Memory B cell (primary cell): ENCODE measurements around the gene FZD2.

Experiments used
- ATAC-seq: fragments of 150-1000 bp; cut with Tn5 transposase; 2 replicates; pipeline ENCODE4 v1.10.0; 2021; ENCODE audit warnings: low read depth, mild to moderate bottlenecking, moderate library complexity
- DNase-seq, 2 donors: peaks; one replicate each; pipeline ENCODE4 v3.0.0; 2022; ENCODE audit warnings: low spot score in 2 of 2
- H3K27ac Mint-ChIP-seq: one replicate; pipeline ENCODE4 v1.8.0; 2022; ENCODE audit warnings: mild to moderate bottlenecking, moderate library complexity, mixed read lengths
- H3K27me3 Mint-ChIP-seq: one replicate; pipeline ENCODE4 v1.8.0; 2022; ENCODE audit warnings: mixed read lengths
- H3K36me3 Mint-ChIP-seq: one replicate; pipeline ENCODE4 v1.8.0; 2022; ENCODE audit warnings: mild to moderate bottlenecking, mixed read lengths
- H3K4me1 Mint-ChIP-seq: one replicate; pipeline ENCODE4 v1.8.0; 2022; ENCODE audit warnings: mixed read lengths
- H3K4me3 Mint-ChIP-seq: one replicate; pipeline ENCODE4 v1.8.0; 2022; ENCODE audit warnings: mild to moderate bottlenecking, moderate library complexity, mixed read lengths
- H3K9me3 Mint-ChIP-seq: one replicate; pipeline ENCODE4 v1.8.0; 2022; ENCODE audit warnings: mixed read lengths

FZD2 gene

GRCh38 chr17:44601973-44602372 lies 44.7 kb downstream of the FZD2 start:
- Mint-ChIP-seq H3K36me3 (peaks cover 1% of the 10 kb centered on the region), H3K27me3 (peaks cover 14% of the 10 kb centered on the region), H3K4me1 (peaks cover 2% of the 10 kb centered on the region), H3K9me3 (no peaks in the 10 kb centered on the region), H3K4me3 (no peak overlapping the region), H3K27ac (no peak overlapping the region)
- DNase-seq: no peak
- ATAC-seq: no peak

DNA sequence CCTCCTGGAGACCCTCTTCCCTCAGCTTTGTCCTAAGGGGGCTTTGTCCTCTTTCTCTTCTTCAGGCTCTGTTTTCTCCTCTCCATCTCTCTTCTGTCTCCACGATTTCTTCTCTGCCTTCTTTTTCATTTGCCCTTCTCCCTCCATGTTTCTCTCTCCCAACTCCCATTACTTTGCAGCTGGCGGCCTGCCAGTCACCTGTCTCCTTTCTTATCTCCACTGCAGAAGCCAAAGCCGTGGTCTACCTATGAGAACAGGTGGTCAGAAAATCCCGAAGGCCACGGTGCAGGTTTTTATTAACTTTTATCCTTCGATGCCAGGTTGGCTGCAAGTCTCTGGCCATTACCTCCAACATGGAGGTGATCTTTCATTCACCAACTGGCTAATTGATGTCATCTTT lies 45.1 kb downstream of the FZD2 start:
- H3K36me3 Mint-ChIP-seq: peaks cover 1% of the 10 kb centered on the region
- H3K27ac Mint-ChIP-seq: no peak overlapping the region

GRCh38 chr17:44602970-44603369 lies 45.7 kb downstream of the FZD2 start:
- peaks cover 1% of the 10 kb centered on the region for H3K36me3 Mint-ChIP-seq
- H3K9me3 Mint-ChIP-seq: no peaks in the 10 kb centered on the region
- H3K27ac Mint-ChIP-seq: no peak overlapping the region
- peaks cover 11% of the 10 kb centered on the region for H3K27me3 Mint-ChIP-seq
- no peak for ATAC-seq
- peaks cover 2% of the 10 kb centered on the region for H3K4me1 Mint-ChIP-seq
- no peak overlapping the region for H3K4me3 Mint-ChIP-seq
- DNase-seq: no peak

More for the DNA sequence above, 45.1 kb downstream of the FZD2 start:
- H3K27me3 Mint-ChIP-seq: peaks cover 14% of the 10 kb centered on the region
- no peak overlapping the region for H3K4me3 Mint-ChIP-seq
- H3K4me1 Mint-ChIP-seq: peaks cover 2% of the 10 kb centered on the region
- H3K9me3 Mint-ChIP-seq: no peaks in the 10 kb centered on the region
- ATAC-seq (no peak), DNase-seq (no peak)

- ATAC-seq (no peak), DNase-seq (no peak)
- no peak overlapping the region for H3K4me3 Mint-ChIP-seq
- peaks cover 2% of the 10 kb centered on the region for H3K4me1 Mint-ChIP-seq
- peaks cover 1% of the 10 kb centered on the region for H3K36me3 Mint-ChIP-seq
- no peak overlapping the region for H3K27ac Mint-ChIP-seq
- peaks cover 17% of the 10 kb centered on the region for H3K27me3 Mint-ChIP-seq
- no peaks in the 10 kb centered on the region for H3K9me3 Mint-ChIP-seq
These were observed 47.0 kb downstream of the FZD2 start for GRCh38 chr17:44604116-44604761.

- no peak for DNase-seq
- no peak overlapping the region for H3K27ac Mint-ChIP-seq
These were observed 47.6 kb downstream of the FZD2 start for GRCh38 chr17:44604768-44605485.

DNA sequence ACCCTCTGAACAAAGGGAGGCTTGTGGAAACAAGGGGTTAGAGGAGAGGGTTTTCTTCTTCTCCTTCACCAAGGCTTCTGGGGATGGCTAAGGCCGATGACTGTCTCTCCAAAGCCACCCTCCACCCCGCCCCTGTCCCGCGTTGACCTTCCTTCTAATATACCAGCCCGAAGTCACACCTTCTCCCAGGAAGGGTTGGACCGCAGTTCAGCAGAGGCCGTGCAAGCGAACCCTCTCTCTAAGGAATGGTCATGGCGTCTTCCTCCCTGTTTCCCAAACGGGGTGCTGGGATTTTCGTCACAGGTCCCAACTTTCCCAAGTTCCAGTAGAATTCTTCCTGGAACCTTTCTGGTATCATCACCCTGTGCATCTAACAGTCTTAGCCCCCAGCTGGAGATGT lies 49.4 kb downstream of the FZD2 start:
- no peak overlapping the region for H3K4me3 Mint-ChIP-seq
- no peaks in the 10 kb centered on the region for H3K4me1 Mint-ChIP-seq
- peaks cover 17% of the 10 kb centered on the region for H3K27me3 Mint-ChIP-seq
- H3K36me3 Mint-ChIP-seq: no peaks in the 10 kb centered on the region
- no peak overlapping the region for H3K27ac Mint-ChIP-seq
- no peaks in the 10 kb centered on the region for H3K9me3 Mint-ChIP-seq
- DNase-seq (no peak), ATAC-seq (no peak)

More at GRCh38 chr17:44604768-44605485, 47.6 kb downstream of the FZD2 start:
- H3K4me3 Mint-ChIP-seq: no peak overlapping the region
- no peaks in the 10 kb centered on the region for H3K9me3 Mint-ChIP-seq
- no peaks in the 10 kb centered on the region for H3K4me1 Mint-ChIP-seq
- H3K36me3 Mint-ChIP-seq: no peaks in the 10 kb centered on the region
- no peak for ATAC-seq
- H3K27me3 Mint-ChIP-seq: peaks cover 16% of the 10 kb centered on the region

DNA sequence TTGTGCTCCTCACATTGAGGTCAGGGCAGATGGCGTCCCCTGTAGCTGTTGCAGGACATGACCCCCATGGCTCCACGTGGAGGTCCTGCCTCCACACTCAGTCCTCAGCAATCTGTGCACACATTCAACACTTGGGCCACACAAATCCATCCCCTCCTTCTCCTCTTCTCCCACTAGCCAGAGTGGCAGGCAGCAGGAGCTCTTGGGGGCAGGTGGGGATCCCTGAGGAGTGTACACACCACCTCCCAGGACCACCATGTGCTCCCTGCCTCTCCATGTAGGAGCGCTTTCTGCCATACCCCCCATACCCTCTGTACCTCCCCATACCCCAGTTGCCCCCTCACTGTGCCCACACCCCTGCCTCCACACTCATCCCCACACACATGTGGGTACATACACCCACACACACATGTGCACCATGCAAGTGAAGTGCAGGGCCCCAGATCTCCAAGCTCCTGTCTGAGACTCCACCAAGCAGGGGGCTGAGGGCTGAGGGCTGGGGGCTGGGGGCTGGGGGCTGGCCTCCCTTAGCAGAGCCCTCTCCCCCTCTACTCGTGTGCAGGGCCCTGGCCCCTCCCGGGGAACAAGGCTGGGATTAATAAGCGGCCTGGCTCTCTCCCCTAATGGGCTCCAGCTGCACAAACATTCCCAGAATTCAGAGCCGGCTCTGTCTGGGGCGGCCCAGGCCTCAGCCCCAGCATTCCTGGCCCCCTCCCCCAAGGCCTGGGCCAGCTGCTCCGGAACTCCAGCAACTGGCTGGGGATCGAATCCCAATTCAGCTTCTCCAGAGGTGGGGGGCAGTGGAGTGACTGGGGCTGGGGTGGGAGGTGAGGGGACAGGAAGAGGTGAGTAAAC lies 50.8 kb downstream of the FZD2 start:
- Mint-ChIP-seq H3K27ac (no peak overlapping the region), H3K9me3 (no peaks in the 10 kb centered on the region), H3K4me3 (no peak overlapping the region), H3K4me1 (no peaks in the 10 kb centered on the region), H3K36me3 (no peaks in the 10 kb centered on the region), H3K27me3 (peaks cover 19% of the 10 kb centered on the region)
- ATAC-seq (no peak), DNase-seq (no peak)

- peaks cover under 1% of the 10 kb centered on the region for H3K4me1 Mint-ChIP-seq
- H3K27ac Mint-ChIP-seq: no peak overlapping the region
- H3K27me3 Mint-ChIP-seq: peaks cover 19% of the 10 kb centered on the region
- DNase-seq (no peak), ATAC-seq (no peak)
- no peak overlapping the region for H3K4me3 Mint-ChIP-seq
- no peaks in the 10 kb centered on the region for H3K36me3 Mint-ChIP-seq
- no peaks in the 10 kb centered on the region for H3K9me3 Mint-ChIP-seq
These were observed 51.6 kb downstream of the FZD2 start for GRCh38 chr17:44608727-44609435.

DNA sequence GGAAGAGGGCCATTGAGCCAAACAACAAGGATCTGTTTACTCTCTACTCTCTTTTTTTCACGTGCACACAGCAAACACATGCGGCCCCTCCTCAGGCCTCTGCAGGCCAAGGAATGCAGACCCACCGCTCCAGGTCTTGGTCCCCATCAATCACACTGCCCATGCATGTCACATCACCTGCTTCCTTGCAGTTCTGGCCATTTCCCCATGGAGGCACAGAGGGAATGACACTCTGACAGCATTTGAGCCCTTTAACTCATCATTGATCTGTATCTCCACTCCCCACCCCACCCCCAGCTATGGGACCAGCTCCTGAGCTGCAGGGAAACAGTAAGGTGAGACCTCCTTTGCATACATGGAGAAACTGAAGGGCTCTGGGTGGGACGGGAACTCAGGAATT lies 53.0 kb downstream of the FZD2 start:
- no peak for DNase-seq
- H3K27me3 Mint-ChIP-seq: peaks cover 25% of the 10 kb centered on the region
- no peaks in the 10 kb centered on the region for H3K36me3 Mint-ChIP-seq
- no peak overlapping the region for H3K27ac Mint-ChIP-seq
- no peaks in the 10 kb centered on the region for H3K9me3 Mint-ChIP-seq
- H3K4me1 Mint-ChIP-seq: peaks cover 5% of the 10 kb centered on the region
- ATAC-seq: no peak
- no peak overlapping the region for H3K4me3 Mint-ChIP-seq
